SKM-1 (cell line): ENCODE data around the gene GSC2.

Experiments used
- DNase-seq: peaks from one replicate; lab custom pipeline; 2025; ENCODE audit not compliant: unreplicated experiment; lab: John Stamatoyannopoulos, UW

GSC2 gene

GRCh38 chr22:19121631-19122142 lies 28.4 kb downstream of the GSC2 start:
- no peak for DNase-seq

- no peak for DNase-seq
Measured at GRCh38 chr22:19120829-19121630, 29.1 kb downstream of the GSC2 start.

GRCh38 chr22:19119949-19120348 lies 30.1 kb downstream of the GSC2 start:
- DNase-seq = no peak

GRCh38 chr22:19118329-19118880 lies 31.7 kb downstream of the GSC2 start:
- DNase-seq = no peak

GRCh38 chr22:19117111-19117512 lies 33.0 kb downstream of the GSC2 start:
- no peak for DNase-seq

GRCh38 chr22:19115628-19116027 lies 34.5 kb downstream of the GSC2 start:
- DNase-seq = no peak

GRCh38 chr22:19114984-19115552 lies 35.0 kb downstream of the GSC2 start:
- DNase-seq = no peak

- DNase-seq = no peak
Measured at GRCh38 chr22:19113429-19113828, 36.7 kb downstream of the GSC2 start.

- no peak for DNase-seq
Measured at GRCh38 chr22:19111584-19111983, 38.5 kb downstream of the GSC2 start.

GRCh38 chr22:19111140-19111539 lies 39.0 kb downstream of the GSC2 start:
- no peak for DNase-seq

GRCh38 chr22:19110646-19111045 lies 39.4 kb downstream of the GSC2 start:
- DNase-seq = no peak

- no peak for DNase-seq
Measured at GRCh38 chr22:19110064-19110458, 40.0 kb downstream of the GSC2 start.

GRCh38 chr22:19109198-19110063 lies 40.7 kb downstream of the GSC2 start:
- peak; percentile 96 for DNase-seq

GRCh38 chr22:19108807-19109197 lies 41.3 kb downstream of the GSC2 start:
- DNase-seq = no peak

GRCh38 chr22:19107730-19108074 lies 42.4 kb downstream of the GSC2 start:
- DNase-seq = no peak

- DNase-seq = no peak
Measured at GRCh38 chr22:19106886-19107729, 43.0 kb downstream of the GSC2 start.

- DNase-seq = no peak
Measured at GRCh38 chr22:19105867-19106802, 44.0 kb downstream of the GSC2 start.

GRCh38 chr22:19105456-19105855 lies 44.6 kb downstream of the GSC2 start:
- no peak for DNase-seq
